ENCODE data around the gene RGR. TPM values are rescaled to one million over a fixed set of nuclear protein-coding genes. Genes with fewer than 3 reads are reported as not detected.

The RGR gene
- total RNA-seq, 4 donors from 2014 or later = 4.0 TPM; not detected in 3

DNA sequence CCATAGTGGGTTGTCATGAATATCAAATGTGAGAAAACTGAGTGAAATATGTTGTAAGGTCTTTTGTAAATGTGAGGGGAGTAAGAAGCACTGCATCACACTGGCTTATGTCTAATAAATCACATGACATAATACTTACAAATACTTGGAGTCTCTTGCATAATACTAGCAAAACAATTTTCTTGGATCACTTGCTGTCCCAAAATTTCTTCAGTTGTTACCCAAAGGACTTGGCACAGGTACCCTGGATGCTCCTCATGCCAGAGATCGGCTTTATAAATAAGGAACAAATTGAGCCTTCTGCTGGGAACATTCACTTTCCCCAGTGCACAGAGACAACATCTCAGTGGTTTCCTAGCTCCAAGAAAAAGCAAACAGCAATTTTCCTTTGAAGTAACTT, 14.5 kb upstream of the RGR start:
- no peak for DNase-seq
- no peak overlapping the region for H3K4me3 ChIP-seq
- TF ChIP-seq, protein P1, sequence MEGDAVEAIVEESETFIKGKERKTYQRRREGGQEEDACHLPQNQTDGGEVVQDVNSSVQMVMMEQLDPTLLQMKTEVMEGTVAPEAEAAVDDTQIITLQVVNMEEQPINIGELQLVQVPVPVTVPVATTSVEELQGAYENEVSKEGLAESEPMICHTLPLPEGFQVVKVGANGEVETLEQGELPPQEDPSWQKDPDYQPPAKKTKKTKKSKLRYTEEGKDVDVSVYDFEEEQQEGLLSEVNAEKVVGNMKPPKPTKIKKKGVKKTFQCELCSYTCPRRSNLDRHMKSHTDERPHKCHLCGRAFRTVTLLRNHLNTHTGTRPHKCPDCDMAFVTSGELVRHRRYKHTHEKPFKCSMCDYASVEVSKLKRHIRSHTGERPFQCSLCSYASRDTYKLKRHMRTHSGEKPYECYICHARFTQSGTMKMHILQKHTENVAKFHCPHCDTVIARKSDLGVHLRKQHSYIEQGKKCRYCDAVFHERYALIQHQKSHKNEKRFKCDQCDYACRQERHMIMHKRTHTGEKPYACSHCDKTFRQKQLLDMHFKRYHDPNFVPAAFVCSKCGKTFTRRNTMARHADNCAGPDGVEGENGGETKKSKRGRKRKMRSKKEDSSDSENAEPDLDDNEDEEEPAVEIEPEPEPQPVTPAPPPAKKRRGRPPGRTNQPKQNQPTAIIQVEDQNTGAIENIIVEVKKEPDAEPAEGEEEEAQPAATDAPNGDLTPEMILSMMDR (IDR thresholded peaks at IDR 0.05) = no peak
- TF ChIP-seq POLR2A (IDR thresholded peaks at IDR 0.05) = no peak
- no peaks in the 10 kb centered on the region for H3K36me3 ChIP-seq
- H3K27ac ChIP-seq = no peak overlapping the region
- no peaks in the 10 kb centered on the region for H3K27me3 ChIP-seq
- peaks cover 0 to 3% (median 0%) of the 10 kb centered on the region in 4 donors for H3K9me3 ChIP-seq
- H3K4me1 ChIP-seq = no peaks in the 10 kb centered on the region

DNA sequence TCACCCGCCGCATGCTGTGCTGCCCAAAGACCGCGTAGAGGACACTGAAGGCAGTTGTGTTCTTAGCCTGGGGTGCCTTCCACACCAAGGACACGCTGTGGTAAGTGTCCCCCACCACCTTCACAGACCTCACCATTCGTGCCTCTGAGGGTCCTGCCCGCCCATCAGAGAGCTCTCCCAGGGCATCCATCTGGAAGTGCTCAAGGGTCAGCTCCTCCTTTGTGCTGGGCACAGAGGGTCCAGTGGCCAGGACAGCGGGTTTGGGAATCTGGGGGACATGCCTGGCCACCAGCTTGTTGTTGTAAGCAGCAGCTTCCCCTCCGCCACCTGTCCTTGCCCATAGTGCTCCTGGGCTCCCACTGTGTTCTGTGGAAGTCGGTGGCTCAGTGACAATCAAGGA, 12.5 kb upstream of the RGR start:
- DNase-seq = no peak
- TF ChIP-seq POLR2A (IDR thresholded peaks at IDR 0.05) = no peak
- TF ChIP-seq, protein P1 (IDR thresholded peaks at IDR 0.05) = no peak
- H3K4me3 ChIP-seq = no peak overlapping the region
- no peaks in the 10 kb centered on the region for H3K27me3 ChIP-seq
- no peaks in the 10 kb centered on the region for H3K36me3 ChIP-seq
- H3K27ac ChIP-seq = no peak overlapping the region
- no peaks in the 10 kb centered on the region for H3K4me1 ChIP-seq
- peaks cover 0 to 3% (median 0%) of the 10 kb centered on the region in 4 donors for H3K9me3 ChIP-seq

DNA sequence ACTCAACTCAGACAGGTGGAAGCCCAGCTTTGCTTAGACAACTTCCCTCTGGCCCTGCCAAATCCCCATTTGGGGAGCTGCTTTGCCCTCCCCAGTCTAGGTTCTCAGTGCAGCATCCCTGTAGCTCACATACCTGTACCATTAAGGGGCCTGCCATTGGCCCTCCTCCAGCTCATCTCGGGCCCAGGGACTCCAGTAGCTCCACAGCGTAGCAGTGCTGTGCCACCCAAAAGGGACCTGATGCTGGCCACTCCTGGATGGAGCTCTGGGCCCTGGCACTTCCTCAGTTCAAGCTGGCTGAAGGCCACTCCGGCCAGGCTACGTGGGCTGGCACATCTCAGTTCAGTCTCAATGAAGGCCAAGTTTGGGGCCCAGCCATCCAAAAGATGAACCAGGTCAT, 10.9 kb upstream of the RGR start:
- no peaks in the 10 kb centered on the region for H3K36me3 ChIP-seq
- H3K27ac ChIP-seq = no peak overlapping the region
- DNase-seq = no peak
- H3K4me1 ChIP-seq = no peaks in the 10 kb centered on the region
- TF ChIP-seq, protein P1 (IDR thresholded peaks at IDR 0.05) = no peak
- no peak for TF ChIP-seq POLR2A (IDR thresholded peaks at IDR 0.05)
- H3K4me3 ChIP-seq = no peak overlapping the region
- H3K27me3 ChIP-seq = no peaks in the 10 kb centered on the region
- H3K9me3 ChIP-seq = peaks cover 0 to 3% (median 0%) of the 10 kb centered on the region in 4 donors

DNA sequence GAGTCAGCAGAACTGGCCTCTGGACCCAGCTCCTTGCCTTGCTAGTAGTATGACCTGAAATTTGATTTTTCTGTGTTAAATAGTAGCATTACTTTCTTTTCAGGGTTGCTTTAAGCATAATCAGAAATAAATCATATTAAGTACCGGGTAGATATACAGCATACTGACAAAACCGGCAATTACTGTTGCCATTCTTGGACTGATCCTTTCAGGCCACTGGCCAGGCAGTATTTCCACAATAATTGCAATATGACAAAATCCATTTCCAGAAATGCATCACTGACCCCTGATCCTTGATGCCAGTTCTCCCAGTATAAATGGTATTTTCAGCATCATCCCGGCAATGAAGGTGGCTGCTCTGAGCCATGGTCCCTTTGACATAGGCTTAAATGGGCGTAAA, 10.4 kb upstream of the RGR start:
- Histone ChIP-seq H3K4me1 (no peaks in the 10 kb centered on the region), H3K9me3 (peaks cover 0 to 3% (median 0%) of the 10 kb centered on the region in 4 donors), H3K27me3 (no peaks in the 10 kb centered on the region), H3K36me3 (no peaks in the 10 kb centered on the region), H3K4me3 (no peak overlapping the region), H3K27ac (no peak overlapping the region)
- TF ChIP-seq, protein P1 (IDR thresholded peaks at IDR 0.05) = no peak
- TF ChIP-seq POLR2A (IDR thresholded peaks at IDR 0.05) = no peak
- DNase-seq = no peak

DNA sequence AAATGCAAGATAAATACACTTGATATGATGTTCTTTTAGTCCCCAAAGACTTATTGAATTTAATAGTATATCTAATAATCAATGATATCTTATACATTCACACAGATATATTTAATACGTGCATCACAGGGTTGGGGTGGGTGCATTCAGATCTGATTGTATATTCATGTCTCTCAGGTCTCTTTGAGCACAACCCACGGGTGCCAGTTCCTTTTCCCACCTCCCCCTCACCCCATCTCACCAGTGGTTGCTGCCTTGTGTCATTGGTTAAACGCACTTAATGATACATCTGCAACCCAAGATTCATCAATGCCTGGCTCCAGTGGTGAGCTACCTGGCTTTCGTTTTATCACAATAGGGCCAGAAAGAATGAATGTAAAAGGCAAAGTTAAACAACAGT, 9.8 kb upstream of the RGR start:
- no peaks in the 10 kb centered on the region for H3K4me1 ChIP-seq
- TF ChIP-seq, protein P1 (IDR thresholded peaks at IDR 0.05) = no peak
- no peak for TF ChIP-seq POLR2A (IDR thresholded peaks at IDR 0.05)

DNA sequence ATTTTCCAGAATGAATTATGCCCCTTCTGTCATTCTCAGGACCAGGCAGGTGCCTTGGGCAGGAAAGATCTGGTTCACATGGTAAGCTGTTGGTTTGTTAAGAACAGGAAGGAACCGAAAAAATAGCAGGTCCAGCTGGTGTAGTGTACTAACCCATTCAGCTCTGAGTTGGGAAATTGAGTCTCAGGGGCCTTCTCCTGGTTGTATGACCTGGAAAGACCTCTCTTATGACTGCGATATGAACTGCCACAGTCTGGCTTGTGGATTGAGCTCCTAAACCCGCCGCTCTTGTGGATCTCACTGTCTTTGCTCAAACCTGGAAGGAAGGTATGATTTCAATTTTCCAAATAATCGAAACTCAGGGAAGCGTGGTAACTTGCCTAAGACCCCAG, 8.1 kb upstream of the RGR start:
- DNase-seq = no peak
- no peaks in the 10 kb centered on the region for H3K36me3 ChIP-seq
- no peak for TF ChIP-seq POLR2A (IDR thresholded peaks at IDR 0.05)
- TF ChIP-seq, protein P1 (IDR thresholded peaks at IDR 0.05) = no peak
- H3K27me3 ChIP-seq = no peaks in the 10 kb centered on the region
- H3K4me3 ChIP-seq = no peak overlapping the region
- no peaks in the 10 kb centered on the region for H3K9me3 ChIP-seq
- no peaks in the 10 kb centered on the region for H3K4me1 ChIP-seq
- no peak overlapping the region for H3K27ac ChIP-seq

More for the DNA sequence above, 9.8 kb upstream of the RGR start:
- Histone ChIP-seq H3K9me3 (peaks cover 0 to 3% (median 0%) of the 10 kb centered on the region in 4 donors), H3K36me3 (no peaks in the 10 kb centered on the region), H3K27me3 (no peaks in the 10 kb centered on the region), H3K27ac (no peak overlapping the region), H3K4me3 (no peak overlapping the region)
- DNase-seq = no peak

Measured in Peyer's patch (tissue), 4 donors.